DND-41 (cell line): ENCODE results near the gene S100A2.
"Not testable (repeated sequence)": the region's sequence is repeated elsewhere in the genome, so short reads cannot be mapped to it uniquely, and the experiment has no call there.

ENCODE experiments used
- EZH2 ChIP-seq: IDR thresholded peaks from 3 replicates; pipeline ENCODE4 v1.6.1; 2012; ENCODE audit warnings: borderline replicate concordance, low read depth, mild to moderate bottlenecking, moderate library complexity, low read length, inconsistent platforms; ENCODE audit not compliant: severe bottlenecking
- TF ChIP-seq, protein P1 (sequence below): IDR thresholded peaks from 2 replicates; pipeline ENCODE4 v1.5.1; 2012; ENCODE audit warnings: borderline replicate concordance, low read length, moderate library complexity, mild to moderate bottlenecking; ENCODE audit not compliant: poor library complexity, severe bottlenecking; ENCODE audit errors: extremely low read depth

DNA sequence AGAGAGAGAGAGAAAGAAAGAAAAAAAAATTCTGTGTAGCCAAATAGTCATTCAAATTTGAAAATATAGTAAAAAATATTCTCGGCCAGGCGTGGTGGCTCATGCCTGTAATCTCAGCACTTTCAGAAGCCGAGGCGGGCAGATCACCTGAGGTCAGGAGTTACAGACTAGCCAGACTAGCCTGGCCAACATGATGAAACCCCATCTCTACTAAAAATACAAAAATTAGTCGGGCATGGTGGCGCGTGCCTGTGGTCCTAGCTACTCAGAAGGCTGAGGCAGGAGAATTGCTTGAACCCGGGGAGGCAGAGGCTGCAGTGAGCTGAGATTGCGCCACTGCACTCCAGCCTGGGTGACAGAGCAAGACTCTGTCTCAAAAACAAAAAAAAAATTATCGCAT, 22.4 kb upstream of the S100A2 start:
- TF ChIP-seq, protein P1, sequence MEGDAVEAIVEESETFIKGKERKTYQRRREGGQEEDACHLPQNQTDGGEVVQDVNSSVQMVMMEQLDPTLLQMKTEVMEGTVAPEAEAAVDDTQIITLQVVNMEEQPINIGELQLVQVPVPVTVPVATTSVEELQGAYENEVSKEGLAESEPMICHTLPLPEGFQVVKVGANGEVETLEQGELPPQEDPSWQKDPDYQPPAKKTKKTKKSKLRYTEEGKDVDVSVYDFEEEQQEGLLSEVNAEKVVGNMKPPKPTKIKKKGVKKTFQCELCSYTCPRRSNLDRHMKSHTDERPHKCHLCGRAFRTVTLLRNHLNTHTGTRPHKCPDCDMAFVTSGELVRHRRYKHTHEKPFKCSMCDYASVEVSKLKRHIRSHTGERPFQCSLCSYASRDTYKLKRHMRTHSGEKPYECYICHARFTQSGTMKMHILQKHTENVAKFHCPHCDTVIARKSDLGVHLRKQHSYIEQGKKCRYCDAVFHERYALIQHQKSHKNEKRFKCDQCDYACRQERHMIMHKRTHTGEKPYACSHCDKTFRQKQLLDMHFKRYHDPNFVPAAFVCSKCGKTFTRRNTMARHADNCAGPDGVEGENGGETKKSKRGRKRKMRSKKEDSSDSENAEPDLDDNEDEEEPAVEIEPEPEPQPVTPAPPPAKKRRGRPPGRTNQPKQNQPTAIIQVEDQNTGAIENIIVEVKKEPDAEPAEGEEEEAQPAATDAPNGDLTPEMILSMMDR = not testable (repeated sequence)
- not testable (repeated sequence) for TF ChIP-seq EZH2
